ENCODE data around the gene TGM1.
A peak's percentile ranks its signal among the peaks of the same experiment; 100 is the strongest.
"Not testable (repeated sequence)": the region's sequence is repeated elsewhere in the genome, so short reads cannot be mapped to it uniquely, and the experiment has no call there.

The TGM1 gene

DNA sequence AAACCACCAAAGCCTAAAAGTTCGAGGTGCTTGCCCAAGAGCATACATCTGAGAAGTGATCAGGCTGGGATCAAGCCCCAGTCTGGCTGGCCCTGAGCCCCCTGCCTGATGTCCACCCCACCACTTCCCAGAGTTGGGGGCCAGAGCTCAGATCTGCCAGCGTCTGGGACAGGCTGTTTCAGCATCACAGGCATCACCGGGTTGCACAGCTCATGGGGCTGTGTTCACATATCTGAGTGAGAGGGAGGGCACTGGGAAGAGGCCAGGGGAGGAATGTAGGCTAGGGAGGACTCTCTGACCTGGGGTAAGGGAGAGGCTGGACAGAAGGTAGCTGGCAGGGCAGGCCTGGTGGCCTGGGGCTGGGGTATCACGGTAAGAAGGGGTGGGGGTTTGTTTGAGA, 6.0 kb downstream of the TGM1 start:
- DNase-seq (ENCODE audit: low read depth, low spot score), result no peak

DNA sequence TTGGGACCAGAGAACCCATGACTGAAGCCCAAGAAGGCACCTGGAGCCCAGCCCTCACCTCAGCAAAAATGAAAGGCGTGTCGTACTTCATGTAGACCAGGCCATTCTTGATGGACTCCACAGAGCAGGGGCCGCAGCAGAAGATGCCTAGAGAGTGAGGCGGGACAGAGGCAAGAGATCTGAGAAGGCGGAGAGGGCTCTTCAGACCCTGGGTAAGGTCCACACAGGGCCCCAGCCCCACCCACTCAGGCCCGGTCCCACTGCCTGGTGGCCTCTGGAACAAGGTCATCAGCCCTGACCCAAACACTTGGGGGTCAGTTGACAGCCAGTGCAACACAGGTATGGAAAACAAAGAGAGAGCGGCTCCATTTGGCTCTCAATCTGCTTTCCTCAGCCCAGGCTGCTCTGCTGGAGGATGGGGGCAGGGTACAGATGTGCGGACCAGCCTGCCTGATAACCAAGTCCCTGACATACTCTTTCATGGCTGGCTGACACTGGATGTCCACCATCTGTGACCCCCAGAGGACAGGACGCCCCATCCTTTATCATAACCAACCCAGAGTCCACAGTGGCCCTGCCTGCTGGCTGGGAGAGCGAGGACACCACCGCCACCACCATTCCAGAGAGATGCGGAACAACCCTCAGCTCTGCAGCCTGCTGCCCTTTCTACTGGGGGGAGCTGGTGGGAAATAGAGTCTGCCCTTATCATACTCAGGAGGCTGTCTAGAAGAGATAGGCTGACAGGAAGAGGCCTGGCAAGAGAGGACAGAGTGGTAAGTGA, 6.9 kb downstream of the TGM1 start:
- DNase-seq (ENCODE audit: low read depth, low spot score), result no peak
- no peak overlapping the region for H3K27ac ChIP-seq

More for the DNA sequence above, 6.0 kb downstream of the TGM1 start:
- H3K27ac ChIP-seq, result no peak overlapping the region

DNA sequence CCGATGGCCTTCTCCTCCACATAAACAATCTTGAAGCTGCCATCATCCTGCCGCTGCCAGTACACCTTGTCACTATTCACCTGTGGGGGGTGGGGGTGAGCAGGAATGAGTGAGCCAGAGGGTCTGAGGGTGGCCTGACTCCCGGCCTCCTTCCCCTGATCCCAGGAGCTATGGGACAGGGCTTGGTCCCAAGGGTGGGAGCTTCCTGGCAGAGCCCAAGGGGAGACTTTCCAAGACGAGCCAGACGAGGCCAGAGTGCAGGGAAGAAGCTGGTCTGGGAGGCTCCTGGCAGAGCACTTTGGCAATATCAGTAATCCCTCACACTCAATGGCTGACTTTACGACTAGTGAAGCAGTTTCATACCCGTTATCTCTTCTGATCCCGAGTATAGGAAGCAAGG, 7.5 kb downstream of the TGM1 start:
- no peak overlapping the region for H3K27ac ChIP-seq
- DNase-seq (ENCODE audit: low read depth, low spot score), result no peak

DNA sequence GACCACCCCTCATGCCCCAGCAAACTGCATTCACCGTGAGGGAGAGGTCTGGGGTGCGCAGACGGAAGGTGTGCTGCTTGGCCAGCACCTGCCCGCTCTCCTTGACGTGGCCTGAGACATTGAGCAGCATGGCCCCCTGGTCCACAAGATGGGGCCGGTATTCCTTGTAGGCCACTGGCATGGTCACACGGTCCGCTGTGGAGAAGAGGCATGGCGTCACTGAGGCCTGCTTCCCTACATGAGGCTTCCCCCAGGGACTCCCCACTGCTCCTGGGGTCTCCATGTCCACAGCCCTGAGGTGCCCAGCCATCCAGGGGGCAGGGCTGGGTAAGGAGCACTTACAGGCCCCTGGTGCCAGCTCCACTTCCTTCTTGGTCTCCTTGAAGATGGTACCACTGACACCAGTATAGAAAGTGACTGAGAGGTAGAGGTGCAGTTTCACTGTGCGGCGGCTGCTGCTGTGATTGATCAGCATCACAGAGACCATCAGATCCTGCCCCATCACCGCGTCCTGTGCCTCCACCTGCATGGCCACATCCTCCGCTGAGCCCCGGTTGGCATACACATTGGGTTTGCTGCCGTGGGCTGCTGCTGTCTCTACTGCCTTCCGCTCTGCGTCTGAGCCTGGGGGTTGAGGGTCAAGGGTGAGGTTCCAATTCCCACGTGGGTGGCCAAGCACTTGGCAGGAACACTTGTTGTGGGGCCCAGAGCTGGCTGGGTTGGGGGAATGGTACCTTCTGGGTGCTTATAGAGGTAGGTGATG, 8.2 kb downstream of the TGM1 start:
- no peak overlapping the region for H3K27ac ChIP-seq
- no peak for DNase-seq (ENCODE audit: low read depth, low spot score)

DNA sequence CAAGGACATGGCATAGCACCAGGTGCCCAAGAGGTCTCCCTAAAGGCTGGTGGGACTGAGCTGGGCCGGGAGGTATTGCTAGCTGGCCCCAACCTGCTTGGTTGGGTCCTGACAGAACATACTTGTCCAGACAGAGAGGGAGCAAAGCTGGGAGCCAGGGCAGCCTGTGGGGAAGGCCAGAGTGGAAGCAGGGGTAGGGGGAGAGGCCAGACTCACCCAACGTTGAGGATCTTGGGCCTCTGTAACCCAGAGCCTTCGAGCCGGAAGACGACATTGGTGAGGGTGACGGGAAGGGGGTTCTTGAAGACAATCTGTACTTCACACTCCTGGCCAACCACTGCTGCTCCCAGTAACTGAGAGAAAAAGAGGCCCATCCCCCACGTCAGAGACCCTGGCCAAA, 9.0 kb downstream of the TGM1 start:
- no peak for DNase-seq (ENCODE audit: low read depth, low spot score)
- no peak overlapping the region for H3K27ac ChIP-seq

DNA sequence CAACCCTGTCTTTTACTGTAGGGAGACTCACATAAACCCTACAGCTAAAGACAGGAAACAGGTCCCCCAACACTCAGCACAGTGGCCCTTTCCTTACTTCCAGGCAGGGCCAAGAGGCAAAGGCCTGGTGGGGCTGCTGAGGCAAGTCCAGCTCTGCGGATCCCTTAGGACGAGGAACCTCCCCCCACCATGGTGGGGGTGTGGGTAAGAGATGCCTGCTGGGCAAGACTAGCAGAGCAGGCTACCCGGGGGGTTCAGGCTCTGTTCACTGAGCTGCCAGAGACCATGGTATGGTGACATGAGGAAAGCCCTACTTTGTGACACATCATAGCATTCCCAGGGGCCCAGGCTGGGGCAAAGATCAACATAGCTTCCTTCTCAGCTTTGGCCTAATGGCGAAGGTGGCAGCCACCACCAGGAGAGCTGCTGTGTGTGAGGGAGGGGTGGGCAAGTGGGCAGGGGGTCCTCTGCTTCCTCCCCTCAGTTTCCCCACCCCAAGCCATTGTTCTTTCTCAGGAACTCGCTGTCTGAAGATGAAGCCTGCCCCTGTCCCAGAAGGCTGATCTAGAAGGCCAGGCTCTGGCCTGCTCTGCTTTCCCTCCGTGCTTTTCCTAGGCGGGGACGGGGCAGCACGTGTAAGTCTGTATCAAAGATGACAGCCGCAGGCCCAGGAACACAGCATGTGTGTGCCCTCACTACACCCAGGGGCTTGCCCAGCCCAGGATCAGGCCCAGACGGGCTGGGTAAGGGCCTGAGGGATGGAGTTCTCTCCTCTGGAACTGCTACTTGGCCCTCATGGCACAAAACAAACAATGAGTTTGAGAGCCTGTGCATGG, 10.5 kb downstream of the TGM1 start:
- DNase-seq (ENCODE audit: low read depth, low spot score), result no peak
- H3K27ac ChIP-seq, result peak overlapping the region; percentile 20

DNA sequence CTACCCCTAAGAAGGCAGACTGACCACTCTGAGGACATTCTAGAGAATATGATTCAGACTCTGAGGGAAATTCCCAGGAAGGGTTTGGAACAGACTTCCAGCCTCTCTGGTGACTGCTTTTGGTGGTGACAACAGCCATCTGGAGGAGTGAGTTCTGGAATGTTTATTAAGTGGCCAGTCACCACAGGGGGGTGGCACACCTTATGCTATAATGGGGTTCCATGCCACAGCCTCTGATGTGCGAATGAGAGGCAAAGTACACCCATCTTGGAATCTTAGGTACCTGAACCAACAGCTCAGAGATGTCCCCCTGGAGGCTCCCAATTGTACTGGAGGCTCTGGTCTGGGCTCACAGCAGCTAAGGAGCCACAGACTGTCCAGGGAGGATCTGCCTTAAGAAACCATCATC, 11.1 kb downstream of the TGM1 start:
- H3K27ac ChIP-seq, result peak overlapping the region; percentile 20

DNA sequence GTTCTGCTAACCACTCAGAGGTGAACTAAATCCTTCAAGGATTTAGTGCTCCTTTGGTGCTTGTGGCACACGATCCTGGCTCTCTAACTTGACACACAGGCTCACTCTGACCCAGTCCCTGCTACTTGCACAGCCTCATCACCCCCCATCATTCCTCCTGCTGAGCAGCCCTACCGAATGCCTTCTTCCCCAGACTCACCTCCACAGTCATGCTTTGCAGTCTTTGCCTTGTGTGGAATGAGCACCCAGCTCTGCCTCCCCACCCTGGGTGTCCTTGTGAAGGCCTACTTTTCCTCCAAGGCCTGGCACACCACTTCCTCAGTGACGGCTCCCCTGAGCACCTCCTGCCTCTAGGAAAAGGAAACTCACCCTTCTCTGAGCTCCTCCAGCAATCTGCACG, 12.6 kb downstream of the TGM1 start:
- no peak overlapping the region for H3K27ac ChIP-seq
- no peak for DNase-seq (ENCODE audit: low read depth, low spot score)

More for the DNA sequence above, 11.1 kb downstream of the TGM1 start:
- no peak for DNase-seq (ENCODE audit: low read depth, low spot score)

DNA sequence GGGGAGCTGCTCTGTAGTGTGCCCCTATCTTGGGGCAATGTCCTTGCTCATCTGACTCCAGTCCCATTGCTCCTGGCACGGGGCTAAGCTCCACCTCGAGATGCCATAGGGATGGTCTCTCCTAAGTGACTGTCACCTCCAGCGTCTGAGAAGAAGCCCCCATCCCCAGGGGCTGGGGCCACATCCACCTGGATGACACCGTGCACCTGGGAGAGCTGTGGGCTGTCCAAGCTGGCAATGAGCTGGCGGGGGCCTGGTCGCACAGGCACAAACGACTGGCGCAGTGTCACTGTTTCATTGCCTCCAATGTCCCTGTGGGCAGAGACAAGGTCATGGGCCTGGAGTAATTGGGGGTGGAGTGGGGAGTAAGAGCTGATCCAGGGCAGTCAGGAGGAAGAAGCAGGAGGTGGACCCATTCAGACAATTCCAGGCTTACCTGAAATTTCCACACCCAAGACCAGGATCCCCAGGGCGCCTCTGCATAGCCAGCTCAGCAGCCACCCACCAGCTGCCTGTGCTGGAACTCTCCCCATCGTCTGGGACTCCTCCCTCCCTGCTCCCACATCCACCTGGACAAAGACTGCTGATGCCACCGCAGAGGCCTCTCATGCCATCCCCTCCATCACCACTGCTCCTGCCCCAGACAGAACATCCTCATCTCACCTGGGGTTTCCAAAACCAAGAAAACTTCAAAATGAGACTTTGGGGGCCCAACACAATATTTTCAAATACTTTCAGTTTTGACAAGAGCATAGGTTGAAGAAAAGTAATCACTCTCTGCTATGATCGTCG, 13.6 kb downstream of the TGM1 start:
- no peak overlapping the region for H3K27ac ChIP-seq
- no peak for DNase-seq (ENCODE audit: low read depth, low spot score)

DNA sequence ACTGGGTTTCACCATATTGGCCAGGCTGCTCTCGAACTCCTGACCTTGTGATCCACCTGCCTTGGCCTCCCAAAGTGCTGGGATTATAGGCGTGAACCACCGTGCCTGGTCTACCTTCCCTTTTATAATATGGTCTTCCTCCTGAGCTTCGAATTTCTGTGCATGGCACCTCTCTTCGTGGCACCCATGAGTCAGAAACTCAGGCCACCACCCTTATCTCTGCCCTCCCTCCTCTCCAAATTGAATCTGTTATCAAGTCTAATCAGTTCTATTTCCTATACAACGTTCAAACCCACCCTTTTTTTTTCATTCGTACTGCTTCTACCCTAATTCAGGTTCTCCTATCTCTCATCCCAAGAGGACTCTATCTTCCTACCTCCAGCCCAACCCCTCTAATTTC, 15.6 kb downstream of the TGM1 start:
- DNase-seq (ENCODE audit: low read depth, low spot score), result no peak
- H3K27ac ChIP-seq, result peak overlapping the region; percentile 40

DNA sequence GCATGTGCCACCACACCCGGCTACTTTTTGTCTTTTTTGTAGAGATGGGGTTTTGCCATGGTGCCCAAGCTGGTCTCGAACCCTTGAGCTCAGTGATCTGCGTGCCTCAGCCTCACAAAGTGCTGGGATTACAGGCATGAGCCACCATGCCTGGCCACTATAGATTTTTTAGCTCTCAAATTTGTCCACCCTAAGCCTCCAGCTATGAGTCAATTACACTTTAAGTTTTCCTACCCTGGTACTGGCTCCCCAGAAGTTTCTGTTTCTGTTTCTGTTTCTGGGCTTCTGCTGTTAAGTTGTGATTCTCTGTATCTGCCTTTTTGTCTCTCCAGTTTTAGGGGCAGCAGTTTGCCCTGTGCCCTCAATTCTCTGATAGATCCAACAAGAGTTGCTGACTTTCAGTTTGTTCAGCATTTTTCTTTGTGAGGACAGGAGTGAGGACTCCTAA, 16.2 kb downstream of the TGM1 start:
- no peak for DNase-seq (ENCODE audit: low read depth, low spot score)
- peak overlapping the region; percentile 40 for H3K27ac ChIP-seq

DNA sequence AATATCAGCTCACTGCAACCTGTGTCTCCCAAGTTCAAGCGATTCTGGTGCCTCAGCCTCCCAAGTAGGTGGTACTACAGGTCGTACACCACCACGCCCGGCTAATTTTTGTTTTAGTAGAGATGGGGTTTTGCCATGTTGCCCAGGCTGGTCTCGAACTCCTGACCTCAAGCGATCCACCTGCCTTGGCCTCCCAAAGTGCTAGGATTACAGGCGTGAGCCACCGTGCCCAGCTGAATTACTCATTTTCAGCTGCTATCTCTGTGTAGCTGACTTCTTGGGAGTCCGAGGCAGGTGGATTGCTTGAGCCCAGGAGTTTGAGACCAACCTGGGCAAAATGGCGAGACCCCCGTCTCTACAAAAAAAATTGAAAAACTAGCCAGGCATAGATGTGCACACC, 17.6 kb downstream of the TGM1 start:
- DNase-seq (ENCODE audit: low read depth, low spot score); H3K27ac ChIP-seq: not testable (repeated sequence)

DNA sequence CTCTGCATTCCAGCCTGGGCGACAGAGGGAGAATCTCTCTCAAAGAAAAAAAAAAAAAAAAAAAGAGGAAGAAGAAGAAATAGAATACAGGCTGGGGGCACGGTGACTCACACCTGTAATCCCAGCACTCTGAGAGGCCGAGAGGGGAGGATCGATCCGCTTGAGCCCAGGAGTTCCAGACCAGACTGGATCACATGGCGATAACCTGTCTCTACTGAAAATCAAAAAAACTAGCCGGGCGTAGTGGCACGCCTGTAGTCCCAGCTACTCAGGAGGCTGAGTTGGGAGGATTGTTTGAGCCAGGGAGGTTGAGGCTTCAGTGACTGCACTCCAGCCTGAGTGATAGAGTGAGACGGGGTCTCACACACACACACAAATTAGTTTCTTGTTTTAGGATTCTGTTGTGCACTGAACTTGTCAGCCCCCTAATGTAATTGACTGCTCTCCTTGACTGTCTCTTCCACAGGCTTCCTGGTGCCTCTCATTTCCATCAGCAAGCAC, 19.6 kb downstream of the TGM1 start:
- H3K27ac ChIP-seq, result peak overlapping the region; percentile 98
- no peak for DNase-seq (ENCODE audit: low read depth, low spot score)

DNA sequence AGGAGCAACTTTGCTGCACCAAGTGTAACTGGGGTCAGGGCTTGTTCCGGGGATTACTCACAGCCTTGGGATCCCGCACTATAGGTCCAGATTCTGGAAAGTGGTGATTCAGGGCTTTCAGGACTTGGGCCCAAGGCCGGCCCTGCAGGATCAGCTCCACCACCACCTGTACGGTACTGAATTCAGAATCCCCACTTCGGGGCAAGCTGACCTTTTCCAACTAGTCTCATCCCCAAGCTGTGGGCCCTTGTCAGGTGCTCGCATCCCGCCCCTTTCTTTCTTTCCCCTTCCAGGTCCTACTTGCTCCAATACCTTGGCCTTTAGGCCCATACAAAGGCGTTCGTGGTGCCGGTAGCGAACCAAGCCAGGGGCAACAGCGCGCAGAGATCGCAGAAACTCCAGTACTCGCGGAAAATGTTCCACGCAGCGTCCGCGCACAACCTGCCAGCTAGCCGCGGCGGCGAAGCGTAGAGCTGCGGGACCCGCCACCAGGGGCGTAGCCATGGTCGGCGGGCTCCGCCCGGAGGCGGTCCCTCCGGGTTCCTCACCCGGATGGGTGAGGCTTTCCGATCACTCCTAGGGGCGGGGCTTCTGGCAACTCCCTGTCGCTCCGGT, 21.0 kb downstream of the TGM1 start:
- H3K27ac ChIP-seq, result peak overlapping the region; percentile 98
- peak; percentile 60 for DNase-seq (ENCODE audit: low read depth, low spot score)

DNA sequence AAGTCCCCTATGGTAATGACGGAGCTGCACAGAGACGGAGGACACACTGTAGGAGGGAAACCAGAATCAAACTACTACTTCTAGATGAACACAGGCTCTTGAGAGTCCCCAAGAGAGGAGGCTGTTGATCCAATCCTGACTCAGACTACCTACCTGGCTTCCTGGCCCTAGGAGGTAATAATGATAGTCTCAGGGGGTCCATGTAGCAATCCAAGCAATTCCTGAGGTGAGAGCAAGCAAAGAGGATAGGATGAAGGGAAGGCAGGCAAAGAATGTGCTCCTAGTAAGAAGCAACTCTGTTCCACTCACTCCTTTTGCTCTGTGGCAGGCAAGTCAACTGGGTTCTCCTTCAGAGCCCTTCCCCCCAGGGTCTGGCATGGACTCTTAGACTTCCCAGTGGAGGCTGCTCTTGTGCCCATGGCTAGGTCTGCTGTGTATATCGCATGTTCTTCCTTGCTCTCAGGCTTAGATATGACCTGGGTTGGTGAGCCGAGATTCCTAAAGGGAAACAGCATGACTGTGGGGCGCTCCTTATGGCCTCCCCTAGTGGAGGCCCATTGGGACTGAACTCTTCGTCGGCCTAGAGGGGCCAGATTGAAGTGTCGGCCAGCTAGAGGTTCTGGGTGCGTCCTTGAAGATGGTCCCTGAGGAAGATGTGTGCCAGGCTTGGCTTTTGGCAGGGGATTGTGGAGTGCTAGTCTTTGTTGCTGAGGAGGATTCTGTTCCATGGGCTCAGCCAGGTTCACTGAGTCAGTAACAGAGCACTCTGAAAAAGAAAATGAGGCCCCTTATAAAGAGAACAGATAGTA, 22.7 kb downstream of the TGM1 start:
- DNase-seq (ENCODE audit: low read depth, low spot score), result no peak
- peak overlapping the region; percentile 98 for H3K27ac ChIP-seq

DNA sequence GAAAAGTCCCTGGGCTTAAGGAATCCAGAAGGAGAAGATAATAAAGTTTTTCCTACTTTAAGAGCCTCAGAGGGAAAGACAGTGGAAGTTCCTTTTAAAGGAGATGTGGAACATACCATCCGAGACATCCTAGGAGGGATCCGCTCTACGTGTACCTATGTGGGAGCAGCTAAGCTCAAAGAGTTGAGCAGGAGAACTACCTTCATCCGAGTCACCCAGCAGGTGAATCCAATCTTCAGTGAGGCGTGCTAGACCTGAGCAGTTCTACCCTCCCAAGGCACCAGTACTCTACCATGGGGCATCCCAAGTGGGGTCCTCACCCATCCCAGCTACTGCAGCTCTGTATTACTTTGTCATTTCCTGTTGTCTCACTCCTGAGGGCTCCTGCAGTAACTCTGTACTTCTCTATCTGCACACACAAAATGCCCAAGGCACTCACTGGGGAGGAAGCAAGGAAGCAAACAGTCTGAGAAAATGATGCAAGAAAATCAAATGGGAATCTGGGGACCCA, 24.4 kb downstream of the TGM1 start:
- DNase-seq (ENCODE audit: low read depth, low spot score), result no peak
- peak overlapping the region; percentile 98 for H3K27ac ChIP-seq

DNA sequence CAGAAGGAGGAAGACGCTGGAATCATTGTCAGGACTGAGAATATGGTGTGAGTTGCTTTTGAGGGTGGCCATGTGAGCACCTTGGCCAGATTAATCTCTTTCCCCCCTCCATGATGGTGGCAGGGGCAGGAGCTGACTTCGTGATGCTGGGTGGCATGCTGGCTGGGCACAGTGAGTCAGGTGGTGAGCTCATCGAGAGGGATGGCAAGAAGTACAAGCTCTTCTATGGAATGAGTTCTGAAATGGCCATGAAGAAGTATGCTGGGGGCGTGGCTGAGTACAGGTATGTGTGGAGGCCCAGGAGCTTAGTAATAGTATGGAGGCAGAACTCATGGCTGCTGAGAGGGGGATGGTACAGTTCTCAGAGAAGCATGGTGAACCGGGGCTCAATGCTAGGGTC, 24.9 kb downstream of the TGM1 start:
- peak; percentile 79 for DNase-seq (ENCODE audit: low read depth, low spot score)
- peak overlapping the region; percentile 98 for H3K27ac ChIP-seq

DNA sequence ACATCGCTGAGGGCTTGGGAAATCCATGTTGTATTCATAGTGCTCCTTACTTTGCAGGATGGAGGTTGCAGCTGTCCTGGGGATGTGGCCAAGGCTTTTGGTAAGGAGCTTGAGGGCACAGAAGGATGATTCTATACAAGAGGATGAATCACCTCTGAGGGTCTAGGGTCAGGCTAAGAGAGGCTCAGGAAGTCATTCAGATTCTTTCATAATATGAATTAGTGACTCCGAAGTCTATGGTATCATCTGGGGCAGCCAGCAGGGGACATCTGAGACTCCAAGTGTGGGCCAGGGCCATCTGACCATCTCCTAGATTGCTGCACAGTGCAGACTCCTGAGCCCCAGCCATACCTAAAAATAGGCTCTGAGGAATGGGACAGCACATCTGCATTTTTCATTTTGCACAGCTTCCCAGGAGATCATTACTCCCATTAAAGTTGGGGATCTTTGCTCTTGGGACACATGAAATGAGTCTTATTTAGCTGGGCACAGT, 25.5 kb downstream of the TGM1 start:
- DNase-seq (ENCODE audit: low read depth, low spot score), result no peak
- peak overlapping the region; percentile 98 for H3K27ac ChIP-seq

All from epithelial cell of prostate (primary cell).